Caco-2 (cell line): ENCODE data around the gene COL27A1. TPM values are rescaled to one million over a fixed set of nuclear protein-coding genes. Genes with fewer than 3 reads are reported as not detected.
A peak's percentile ranks its signal among the peaks of the same experiment; 100 is the strongest.

ENCODE experiments used
- BruUV-seq: library from RNA; stranded (reverse); fragments of 400-500 nt; replicated peaks from 2 replicates; lab custom pipeline; 2021; lab: Mats Ljungman, UMichigan
- CTCF ChIA-PET: fragments of 300-600 bp; sonication (Branson Sonifier 250); formaldehyde crosslinking; loops from one replicate; lab custom pipeline; 2022; ENCODE audit warnings: antibody characterized with exemption; lab: Charles Lee
- POLR2A ChIA-PET: fragments of 300-600 bp; sonication (Branson Sonifier 250); formaldehyde crosslinking; loops from one replicate; lab custom pipeline; 2022; ENCODE audit warnings: antibody characterized with exemption; lab: Charles Lee
- DNase-seq, 2 experiments: peaks; one replicate each; pipeline versions ENCODE4 v3.0.0 to v3.0.0-alpha.2; 2020 to 2022
- H3K27me3 ChIP-seq: replicated peaks from 2 replicates; pipeline ENCODE4 v1.6.0; 2011; ENCODE audit warnings: low read length; ENCODE audit not compliant: control insufficient read depth, insufficient read depth
- H3K36me3 ChIP-seq: 2 replicates; pipeline ENCODE4 v1.5.1; 2011; ENCODE audit warnings: low read length; ENCODE audit not compliant: control insufficient read depth, insufficient read depth
- H3K4me1 ChIP-seq: fragments of 250-450 bp; sonication (Bioruptor Pico); 2 replicates; pipeline ENCODE4 v1.5.1; 2020; ENCODE audit warnings: mild to moderate bottlenecking
- H3K4me3 ChIP-seq: 2 replicates; pipeline ENCODE4 v1.5.1; 2011; ENCODE audit warnings: low read depth, mild to moderate bottlenecking, control low read depth, low read length
- H3K9me3 ChIP-seq: fragments of 250-450 bp; sonication (Bioruptor Pico); 2 replicates; pipeline ENCODE4 v1.5.1; 2020; ENCODE audit warnings: mild to moderate bottlenecking, moderate library complexity
- H3K27ac Mint-ChIP-seq: one replicate; pipeline ENCODE4 v1.8.0; 2022; ENCODE audit warnings: mixed read lengths; ENCODE audit not compliant: unreplicated experiment
- H3K27me3 Mint-ChIP-seq: one replicate; pipeline ENCODE4 v1.8.0; 2022; ENCODE audit warnings: mixed read lengths; ENCODE audit not compliant: insufficient read depth, unreplicated experiment
- H3K36me3 Mint-ChIP-seq: one replicate; pipeline ENCODE4 v1.8.0; 2022; ENCODE audit warnings: mild to moderate bottlenecking, mixed read lengths; ENCODE audit not compliant: insufficient read depth, unreplicated experiment
- H3K4me1 Mint-ChIP-seq: one replicate; pipeline ENCODE4 v1.8.0; 2022; ENCODE audit warnings: low read depth, mixed read lengths; ENCODE audit not compliant: unreplicated experiment
- H3K4me3 Mint-ChIP-seq: one replicate; pipeline ENCODE4 v1.8.0; 2022; ENCODE audit warnings: mild to moderate bottlenecking, moderate library complexity, mixed read lengths; ENCODE audit not compliant: unreplicated experiment
- H3K9me3 Mint-ChIP-seq: one replicate; pipeline ENCODE4 v1.8.0; 2022; ENCODE audit warnings: mixed read lengths; ENCODE audit not compliant: unreplicated experiment
- intact Hi-C: fragments of 100-400 bp; cut with micrococcal nuclease; formaldehyde crosslinking; loops from one replicate; pipeline ENCODE4 v1.10.0; 2022; ENCODE audit not compliant: unreplicated experiment
- total RNA-seq: library from RNA; stranded (reverse); gene quantifications from 2 replicates; pipeline ENCODE4 v1.2.3, GENCODE V29; 2022
- TF ChIP-seq, protein P1 (sequence below), 2 experiments: fragments of 200-600 bp in 1 of 2; IDR thresholded peaks; 1 replicate in 1 of 2; 2 replicates in 1 of 2; pipeline versions ENCODE4 v1.5.1 to v1.8.0; 2011 to 2022; ENCODE audit warnings: antibody characterized with exemption in 1 of 2, control low read depth in 1 of 2, inconsistent platforms in 1 of 2, low read depth in 1 of 2, low read length in 1 of 2, mild to moderate bottlenecking in 1 of 2, moderate library complexity in 1 of 2; ENCODE audit not compliant: insufficient read depth in 1 of 2, severe bottlenecking in 1 of 2, unreplicated experiment in 1 of 2

The COL27A1 gene
- total RNA-seq, 1 experiment from 2014 or later = 31.1 TPM

DNA sequence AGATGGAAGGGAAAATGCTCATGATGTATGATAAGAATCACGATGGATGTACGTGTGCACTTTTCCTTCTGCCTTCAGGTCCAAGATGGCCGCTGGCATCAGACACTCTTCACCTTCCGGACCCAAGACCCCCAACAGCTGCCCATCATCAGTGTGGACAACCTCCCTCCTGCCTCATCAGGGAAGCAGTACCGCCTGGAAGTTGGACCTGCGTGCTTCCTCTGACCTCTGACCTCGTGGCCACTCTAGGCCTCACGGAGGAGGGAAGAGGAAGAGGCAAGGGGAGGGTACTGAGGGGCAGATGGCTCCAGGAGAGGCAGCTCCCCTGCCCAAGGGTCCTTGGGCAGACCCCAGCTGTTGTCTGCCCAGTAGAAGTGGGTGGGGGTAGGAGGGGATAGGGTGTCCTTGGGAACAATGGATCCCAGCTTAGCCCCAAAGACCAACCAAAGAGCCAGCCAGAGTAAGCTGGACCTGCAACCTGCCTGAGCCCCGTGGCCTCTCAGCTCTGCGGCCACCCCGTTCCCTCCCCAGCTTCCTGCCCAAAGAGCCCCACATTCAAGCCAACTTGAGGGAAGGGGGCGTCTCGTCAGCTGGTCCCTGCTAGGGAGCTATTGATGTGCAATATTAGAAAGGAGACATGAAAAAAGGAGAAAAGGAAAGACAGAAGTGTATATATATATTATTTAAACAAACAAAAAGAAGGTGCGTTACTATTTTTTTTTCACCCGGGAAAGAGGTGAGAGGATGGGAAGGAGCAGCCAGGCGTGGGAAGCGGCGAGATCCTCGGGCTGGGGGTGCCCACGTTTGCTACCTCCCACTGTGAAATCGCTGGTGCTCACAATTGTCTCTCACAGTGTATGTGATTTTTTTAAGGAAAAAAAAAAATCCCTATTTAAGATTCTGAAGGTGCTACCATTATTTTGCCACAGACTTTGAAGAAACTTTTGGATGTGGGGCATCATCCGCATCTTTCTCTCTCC is 155.4 kb downstream of the COL27A1 start:
- CTCF ChIA-PET = no interaction called here
- TF ChIP-seq, protein P1, sequence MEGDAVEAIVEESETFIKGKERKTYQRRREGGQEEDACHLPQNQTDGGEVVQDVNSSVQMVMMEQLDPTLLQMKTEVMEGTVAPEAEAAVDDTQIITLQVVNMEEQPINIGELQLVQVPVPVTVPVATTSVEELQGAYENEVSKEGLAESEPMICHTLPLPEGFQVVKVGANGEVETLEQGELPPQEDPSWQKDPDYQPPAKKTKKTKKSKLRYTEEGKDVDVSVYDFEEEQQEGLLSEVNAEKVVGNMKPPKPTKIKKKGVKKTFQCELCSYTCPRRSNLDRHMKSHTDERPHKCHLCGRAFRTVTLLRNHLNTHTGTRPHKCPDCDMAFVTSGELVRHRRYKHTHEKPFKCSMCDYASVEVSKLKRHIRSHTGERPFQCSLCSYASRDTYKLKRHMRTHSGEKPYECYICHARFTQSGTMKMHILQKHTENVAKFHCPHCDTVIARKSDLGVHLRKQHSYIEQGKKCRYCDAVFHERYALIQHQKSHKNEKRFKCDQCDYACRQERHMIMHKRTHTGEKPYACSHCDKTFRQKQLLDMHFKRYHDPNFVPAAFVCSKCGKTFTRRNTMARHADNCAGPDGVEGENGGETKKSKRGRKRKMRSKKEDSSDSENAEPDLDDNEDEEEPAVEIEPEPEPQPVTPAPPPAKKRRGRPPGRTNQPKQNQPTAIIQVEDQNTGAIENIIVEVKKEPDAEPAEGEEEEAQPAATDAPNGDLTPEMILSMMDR (IDR thresholded peaks at IDR 0.05; ENCODE audit: insufficient read depth in 1 of 2, low read depth in 1 of 2, low read length in 1 of 2, severe bottlenecking in 1 of 2, unreplicated experiment in 1 of 2) = no peak
- Histone ChIP-seq H3K9me3 (no peaks in the 10 kb centered on the region), H3K4me1 (no peaks in the 10 kb centered on the region), H3K36me3 (peaks cover 1% of the 10 kb centered on the region; the same call in 1 of the 2 replicates), H3K4me3 (no peak overlapping the region), H3K27me3 (no peaks in the 10 kb centered on the region)
- intact Hi-C loops = no loop called here
- Mint-ChIP-seq H3K4me1 (no peaks in the 10 kb centered on the region), H3K36me3 (peaks cover 22% of the 10 kb centered on the region), H3K4me3 (no peak overlapping the region), H3K27me3 (no peaks in the 10 kb centered on the region), H3K9me3 (no peaks in the 10 kb centered on the region), H3K27ac (no peak overlapping the region)
- POLR2A ChIA-PET = no interaction called here
- BruUV-seq = no TSS peak
- DNase-seq = no peak

DNA sequence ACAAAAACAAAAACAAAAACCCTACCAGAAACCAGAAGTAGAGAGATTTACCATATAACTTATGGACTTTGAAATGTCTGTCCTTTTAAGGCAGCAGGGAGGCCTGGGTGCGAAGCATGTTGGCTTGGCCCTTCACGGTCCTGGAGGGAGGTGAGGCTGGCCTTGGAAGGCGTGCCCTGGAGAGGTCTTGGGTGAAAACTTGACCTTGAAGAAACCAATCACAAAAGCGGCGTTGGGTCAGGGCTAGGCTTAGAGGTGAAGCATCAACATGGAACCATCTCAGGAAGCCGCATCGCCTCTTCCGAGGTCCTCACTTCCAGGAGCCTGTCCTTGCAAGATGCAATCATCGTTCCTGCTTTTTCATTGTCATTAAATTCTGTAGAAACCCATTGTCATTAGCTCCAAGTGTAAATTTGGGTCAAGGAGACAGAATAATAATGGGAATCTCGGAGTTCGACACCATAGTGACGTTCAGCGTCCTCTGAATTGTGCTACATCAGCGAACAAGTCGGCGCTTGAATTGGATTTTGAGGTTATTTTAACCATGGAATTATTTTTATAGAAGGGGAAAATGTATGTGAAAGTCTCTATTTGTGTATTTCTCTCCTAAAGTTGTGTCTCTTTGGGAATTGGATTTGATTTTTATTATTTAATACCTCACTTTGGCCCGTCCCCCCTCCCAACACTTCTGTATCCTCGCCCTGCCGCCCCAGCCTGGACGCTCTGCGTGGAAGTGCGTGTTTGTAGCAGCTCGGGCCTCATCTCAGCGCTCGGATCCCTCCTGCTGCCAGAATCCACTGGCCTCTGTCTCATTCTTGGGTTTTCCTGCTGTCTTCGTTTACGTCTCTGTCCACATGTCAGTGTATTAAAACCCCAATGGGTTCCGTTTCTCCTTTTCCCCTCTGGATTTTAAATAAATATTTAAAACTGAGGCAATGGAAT is 156.5 kb downstream of the COL27A1 start:
- no peaks in the 10 kb centered on the region for H3K4me1 ChIP-seq
- TF ChIP-seq, protein P1 (IDR thresholded peaks at IDR 0.05; ENCODE audit: insufficient read depth in 1 of 2, low read depth in 1 of 2, low read length in 1 of 2, severe bottlenecking in 1 of 2, unreplicated experiment in 1 of 2) = no peak
- TSS peak; percentile 71 for BruUV-seq
- no peaks in the 10 kb centered on the region for H3K9me3 ChIP-seq
- no peak for DNase-seq
- H3K27ac Mint-ChIP-seq = no peak overlapping the region
- no peak overlapping the region for H3K4me3 ChIP-seq
- H3K4me3 Mint-ChIP-seq = no peak overlapping the region
- no peaks in the 10 kb centered on the region for H3K27me3 ChIP-seq
- intact Hi-C loops = no loop called here
- peaks cover 1% of the 10 kb centered on the region; the same call in 1 of the 2 replicates for H3K36me3 ChIP-seq
- H3K9me3 Mint-ChIP-seq = no peaks in the 10 kb centered on the region
- CTCF ChIA-PET = no interaction called here
- H3K27me3 Mint-ChIP-seq = no peaks in the 10 kb centered on the region
- peaks cover 17% of the 10 kb centered on the region for H3K36me3 Mint-ChIP-seq
- no peaks in the 10 kb centered on the region for H3K4me1 Mint-ChIP-seq
- POLR2A ChIA-PET = no interaction called here

DNA sequence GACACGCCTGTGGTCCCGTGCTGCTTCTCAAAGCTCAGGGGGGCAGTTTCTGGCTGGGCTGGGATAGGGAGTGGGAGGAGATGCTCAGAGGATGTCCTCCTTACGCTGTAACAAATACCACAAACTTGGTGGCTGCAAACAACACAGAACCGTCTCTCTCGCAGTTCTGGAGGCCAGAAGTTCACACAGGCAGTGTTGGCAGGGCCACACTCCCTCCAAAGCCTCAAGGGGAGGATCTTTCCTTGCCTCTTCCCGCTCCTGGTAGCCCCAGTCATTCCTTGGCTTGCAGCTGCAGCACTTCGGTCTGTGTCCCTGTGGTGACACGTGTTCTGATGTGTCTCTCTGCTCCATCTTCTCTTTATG is 157.2 kb downstream of the COL27A1 start:
- BruUV-seq = no TSS peak
- Histone ChIP-seq H3K27me3 (no peaks in the 10 kb centered on the region), H3K4me1 (no peaks in the 10 kb centered on the region), H3K4me3 (no peak overlapping the region), H3K36me3 (peaks cover 1% of the 10 kb centered on the region; the same call in 1 of the 2 replicates), H3K9me3 (no peaks in the 10 kb centered on the region)
- Mint-ChIP-seq H3K4me3 (no peak overlapping the region), H3K27ac (no peak overlapping the region), H3K36me3 (peaks cover 17% of the 10 kb centered on the region), H3K27me3 (no peaks in the 10 kb centered on the region), H3K9me3 (no peaks in the 10 kb centered on the region), H3K4me1 (no peaks in the 10 kb centered on the region)
- TF ChIP-seq, protein P1 (IDR thresholded peaks at IDR 0.05; ENCODE audit: insufficient read depth in 1 of 2, low read depth in 1 of 2, low read length in 1 of 2, severe bottlenecking in 1 of 2, unreplicated experiment in 1 of 2) = no peak
- intact Hi-C loops = no loop called here
- CTCF ChIA-PET = no interaction called here
- POLR2A ChIA-PET = no interaction called here
- no peak for DNase-seq
